HG03135 (cell line): Measurements from ENCODE around the gene PDIA3.
"Not testable (repeated sequence)": the region's sequence is repeated elsewhere in the genome, so short reads cannot be mapped to it uniquely, and the experiment has no call there.

Source experiments
- ATAC-seq: cut with Tn5 transposase; IDR thresholded peaks from one replicate; pipeline ENCODE4 v1.9.1; 2021; ENCODE audit warnings: mild to moderate bottlenecking, moderate library complexity; ENCODE audit not compliant: unreplicated experiment

Gene PDIA3

GRCh38 chr15:43776101-43776717, 30.0 kb downstream of the PDIA3 start:
- ATAC-seq, result peak; percentile 57

- peak; percentile 31 for ATAC-seq
Measured at GRCh38 chr15:43776718-43777266, 30.6 kb downstream of the PDIA3 start, which contains the start of gene ELL3. TSS of gene ELL3 (minus strand) at chr15:43776966. CDS start at chr15:43776901, 65 bp downstream.

GRCh38 chr15:43777267-43777914, 31.2 kb downstream of the PDIA3 start:
- peak; percentile 61 for ATAC-seq

GRCh38 chr15:43779016-43779415, 32.8 kb downstream of the PDIA3 start:
- no peak for ATAC-seq

GRCh38 chr15:43789409-43789808, 43.2 kb downstream of the PDIA3 start:
- ATAC-seq, result no peak

GRCh38 chr15:43791993-43792760, 45.9 kb downstream of the PDIA3 start, which contains the start of gene SERF2:
TSS of gene SERF2 (plus strand) at chr15:43792320. CDS start at chr15:43792377, 57 bp downstream.
- peak; percentile 87 for ATAC-seq

- peak; percentile 11 for ATAC-seq
Measured at GRCh38 chr15:43792761-43793476, 46.7 kb downstream of the PDIA3 start.

GRCh38 chr15:43793647-43794046, 47.4 kb downstream of the PDIA3 start:
- no peak for ATAC-seq

- ATAC-seq, result no peak
Measured at GRCh38 chr15:43794269-43795037, 48.2 kb downstream of the PDIA3 start.

GRCh38 chr15:43795197-43795596, 49.0 kb downstream of the PDIA3 start:
- no peak for ATAC-seq

- no peak for ATAC-seq
Measured at GRCh38 chr15:43795997-43796396, 49.8 kb downstream of the PDIA3 start.

- no peak for ATAC-seq
Measured at GRCh38 chr15:43796566-43796965, 50.3 kb downstream of the PDIA3 start.

- ATAC-seq, result no peak
Measured at GRCh38 chr15:43799209-43799944, 53.1 kb downstream of the PDIA3 start.

- no peak for ATAC-seq
Measured at GRCh38 chr15:43799945-43800285, 53.7 kb downstream of the PDIA3 start, which contains the start of gene SERINC4. TSS of gene SERINC4 (minus strand) at chr15:43800220. CDS start at chr15:43799986, 234 bp downstream.

- peak; percentile 81 for ATAC-seq
Measured at GRCh38 chr15:43800286-43801141, 54.3 kb downstream of the PDIA3 start, which contains the start of gene HYPK. TSS of gene HYPK (plus strand) at chr15:43800599. CDS start at chr15:43800623, 24 bp downstream.

GRCh38 chr15:43802676-43803075, 56.4 kb downstream of the PDIA3 start:
- not testable (repeated sequence) for ATAC-seq

- no peak for ATAC-seq
Measured at GRCh38 chr15:43808435-43808950, 62.3 kb downstream of the PDIA3 start.
